Neural cell (in vitro differentiated cells): ENCODE data around the gene ANAPC7.

Experiments
- CTCF ChIP-seq: fragments of 450-650 bp; IDR thresholded peaks from 2 replicates; pipeline ENCODE4 v1.5.1; 2014; ENCODE audit warnings: antibody characterized with exemption, mild to moderate bottlenecking, moderate library complexity; ENCODE audit not compliant: poor library complexity, severe bottlenecking
- EZH2 ChIP-seq: fragments of 200-600, 300-800 bp; shearing (Covaris generic), sonication (generic); IDR thresholded peaks from 2 replicates; pipeline ENCODE4 v1.6.1; 2014; ENCODE audit warnings: antibody characterized with exemption, low read length, borderline replicate concordance, mild to moderate bottlenecking; ENCODE audit not compliant: insufficient read depth, poor library complexity, severe bottlenecking
- POLR2AphosphoS5 ChIP-seq: IDR thresholded peaks from 2 replicates; pipeline ENCODE4 v1.6.1; 2012
- RAD21 ChIP-seq: fragments of 450-650 bp; conservative IDR thresholded peaks from 2 replicates; pipeline ENCODE4 v1.6.1; 2014; ENCODE audit warnings: antibody characterized with exemption, mild to moderate bottlenecking, moderate library complexity
- TAF1 ChIP-seq: IDR thresholded peaks from 2 replicates; pipeline ENCODE4 v1.6.1; 2012; ENCODE audit warnings: low read depth

GRCh38 chr12:110351119-110351518 is 52.4 kb downstream of the ANAPC7 start:
- TF ChIP-seq EZH2 (no peak), CTCF (no peak), POLR2AphosphoS5 (no peak), TAF1 (no peak), RAD21 (no peak)
